WTC11 (cell line): ENCODE data around the gene TCOF1.

ENCODE experiments used
- FOXK1 ChIP-seq: sonication (generic); formaldehyde crosslinking; IDR thresholded peaks from 2 replicates; pipeline ENCODE4 v1.8.0; 2022; ENCODE audit warnings: mild to moderate bottlenecking, moderate library complexity, missing genetic modification reagents
- JUN ChIP-seq: sonication (generic); formaldehyde crosslinking; IDR thresholded peaks from 2 replicates; pipeline ENCODE4 v1.8.0; 2023; ENCODE audit warnings: mild to moderate bottlenecking, missing genetic modification reagents
- MXD4 ChIP-seq: fragments of 250-450 bp; sonication (Bioruptor Pico); IDR thresholded peaks from 2 replicates; pipeline ENCODE4 v1.8.0; 2021; ENCODE audit warnings: mild to moderate bottlenecking, moderate library complexity, borderline replicate concordance
- SP1 ChIP-seq: sonication (generic); formaldehyde crosslinking; conservative IDR thresholded peaks from 2 replicates; pipeline ENCODE4 v1.8.1; 2022; ENCODE audit warnings: missing genetic modification reagents
- ZNF138 ChIP-seq: sonication (generic); formaldehyde crosslinking; conservative IDR thresholded peaks from 2 replicates; pipeline ENCODE4 v1.8.1; 2022; ENCODE audit warnings: mild to moderate bottlenecking, moderate library complexity, missing genetic modification reagents
- ZNF671 ChIP-seq: fragments of 250-450 bp; sonication (Bioruptor Pico); IDR thresholded peaks from 2 replicates; pipeline ENCODE4 v1.8.0; 2021; ENCODE audit warnings: mild to moderate bottlenecking
- TF ChIP-seq, protein P1 (sequence below): fragments of 250-450 bp; sonication (Bioruptor Pico); IDR thresholded peaks from 2 replicates; pipeline ENCODE4 v1.9.0; 2021; ENCODE audit warnings: mild to moderate bottlenecking
- TF ChIP-seq, protein P2 (sequence below): fragments of 250-450 bp; sonication (Bioruptor Pico); IDR thresholded peaks from 2 replicates; pipeline ENCODE4 v2.1.2; 2022; ENCODE audit warnings: mild to moderate bottlenecking, moderate library complexity
- TF ChIP-seq, protein P3 (sequence below): sonication (generic); formaldehyde crosslinking; IDR thresholded peaks from 2 replicates; pipeline ENCODE4 v1.8.1; 2022; ENCODE audit warnings: low read depth, mild to moderate bottlenecking, moderate library complexity, missing genetic modification reagents, borderline replicate concordance
- TF ChIP-seq, protein P4 (sequence below): fragments of 200-600 bp; IDR thresholded peaks from 2 replicates; pipeline ENCODE4 v1.8.0; 2022; ENCODE audit warnings: antibody characterized with exemption
- TF ChIP-seq, protein P5 (sequence below): sonication (generic); formaldehyde crosslinking; IDR thresholded peaks from 2 replicates; pipeline ENCODE4 v1.8.0; 2022; ENCODE audit warnings: mild to moderate bottlenecking, missing genetic modification reagents
- TF ChIP-seq, protein P6 (sequence below): sonication (generic); formaldehyde crosslinking; IDR thresholded peaks from 2 replicates; pipeline ENCODE4 v1.8.1; 2023; ENCODE audit warnings: mild to moderate bottlenecking, missing genetic modification reagents, moderate library complexity
- TF ChIP-seq, protein P7 (sequence below): sonication (generic); formaldehyde crosslinking; IDR thresholded peaks from 2 replicates; pipeline ENCODE4 v1.8.0; 2023; ENCODE audit warnings: missing genetic modification reagents, mild to moderate bottlenecking, borderline replicate concordance

DNA sequence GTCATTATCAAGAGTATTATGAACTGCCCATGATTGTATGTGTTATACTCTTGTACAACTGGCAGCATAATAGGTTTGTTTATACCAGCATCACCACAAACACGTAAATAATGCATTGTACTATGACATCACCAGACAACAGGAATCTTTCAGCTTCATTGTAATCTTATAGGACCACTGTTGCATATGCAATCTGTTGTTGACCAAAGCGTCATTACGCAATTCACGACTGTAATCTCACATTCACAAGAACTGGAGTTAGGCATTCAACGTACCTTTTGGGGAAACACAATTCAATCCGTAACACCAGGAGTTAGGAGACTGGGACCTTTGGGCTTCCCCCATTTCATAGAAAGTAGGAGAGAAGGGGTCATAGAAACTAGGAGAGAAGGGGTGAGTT is 34.4 kb upstream of the TCOF1 start:
- TF ChIP-seq, protein P1, sequence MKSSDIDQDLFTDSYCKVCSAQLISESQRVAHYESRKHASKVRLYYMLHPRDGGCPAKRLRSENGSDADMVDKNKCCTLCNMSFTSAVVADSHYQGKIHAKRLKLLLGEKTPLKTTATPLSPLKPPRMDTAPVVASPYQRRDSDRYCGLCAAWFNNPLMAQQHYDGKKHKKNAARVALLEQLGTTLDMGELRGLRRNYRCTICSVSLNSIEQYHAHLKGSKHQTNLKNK (CRISPR knock-in tag), result no peak
- TF ChIP-seq, protein P2, sequence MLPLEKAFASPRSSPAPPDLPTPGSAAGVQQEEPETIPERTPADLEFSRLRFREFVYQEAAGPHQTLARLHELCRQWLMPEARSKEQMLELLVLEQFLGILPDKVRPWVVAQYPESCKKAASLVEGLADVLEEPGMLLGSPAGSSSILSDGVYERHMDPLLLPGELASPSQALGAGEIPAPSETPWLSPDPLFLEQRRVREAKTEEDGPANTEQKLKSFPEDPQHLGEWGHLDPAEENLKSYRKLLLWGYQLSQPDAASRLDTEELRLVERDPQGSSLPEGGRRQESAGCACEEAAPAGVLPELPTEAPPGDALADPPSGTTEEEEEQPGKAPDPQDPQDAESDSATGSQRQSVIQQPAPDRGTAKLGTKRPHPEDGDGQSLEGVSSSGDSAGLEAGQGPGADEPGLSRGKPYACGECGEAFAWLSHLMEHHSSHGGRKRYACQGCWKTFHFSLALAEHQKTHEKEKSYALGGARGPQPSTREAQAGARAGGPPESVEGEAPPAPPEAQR (CRISPR knock-in tag), result no peak
- TF ChIP-seq, protein P3, sequence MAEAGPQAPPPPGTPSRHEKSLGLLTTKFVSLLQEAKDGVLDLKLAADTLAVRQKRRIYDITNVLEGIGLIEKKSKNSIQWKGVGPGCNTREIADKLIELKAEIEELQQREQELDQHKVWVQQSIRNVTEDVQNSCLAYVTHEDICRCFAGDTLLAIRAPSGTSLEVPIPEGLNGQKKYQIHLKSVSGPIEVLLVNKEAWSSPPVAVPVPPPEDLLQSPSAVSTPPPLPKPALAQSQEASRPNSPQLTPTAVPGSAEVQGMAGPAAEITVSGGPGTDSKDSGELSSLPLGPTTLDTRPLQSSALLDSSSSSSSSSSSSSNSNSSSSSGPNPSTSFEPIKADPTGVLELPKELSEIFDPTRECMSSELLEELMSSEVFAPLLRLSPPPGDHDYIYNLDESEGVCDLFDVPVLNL (CRISPR knock-in tag), result no peak
- TF ChIP-seq, protein P4, sequence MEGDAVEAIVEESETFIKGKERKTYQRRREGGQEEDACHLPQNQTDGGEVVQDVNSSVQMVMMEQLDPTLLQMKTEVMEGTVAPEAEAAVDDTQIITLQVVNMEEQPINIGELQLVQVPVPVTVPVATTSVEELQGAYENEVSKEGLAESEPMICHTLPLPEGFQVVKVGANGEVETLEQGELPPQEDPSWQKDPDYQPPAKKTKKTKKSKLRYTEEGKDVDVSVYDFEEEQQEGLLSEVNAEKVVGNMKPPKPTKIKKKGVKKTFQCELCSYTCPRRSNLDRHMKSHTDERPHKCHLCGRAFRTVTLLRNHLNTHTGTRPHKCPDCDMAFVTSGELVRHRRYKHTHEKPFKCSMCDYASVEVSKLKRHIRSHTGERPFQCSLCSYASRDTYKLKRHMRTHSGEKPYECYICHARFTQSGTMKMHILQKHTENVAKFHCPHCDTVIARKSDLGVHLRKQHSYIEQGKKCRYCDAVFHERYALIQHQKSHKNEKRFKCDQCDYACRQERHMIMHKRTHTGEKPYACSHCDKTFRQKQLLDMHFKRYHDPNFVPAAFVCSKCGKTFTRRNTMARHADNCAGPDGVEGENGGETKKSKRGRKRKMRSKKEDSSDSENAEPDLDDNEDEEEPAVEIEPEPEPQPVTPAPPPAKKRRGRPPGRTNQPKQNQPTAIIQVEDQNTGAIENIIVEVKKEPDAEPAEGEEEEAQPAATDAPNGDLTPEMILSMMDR, result no peak
- TF ChIP-seq SP1 (CRISPR knock-in tag), result no peak
- TF ChIP-seq FOXK1 (CRISPR knock-in tag), result no peak
- no peak for TF ChIP-seq ZNF671 (CRISPR knock-in tag)
- TF ChIP-seq, protein P5, sequence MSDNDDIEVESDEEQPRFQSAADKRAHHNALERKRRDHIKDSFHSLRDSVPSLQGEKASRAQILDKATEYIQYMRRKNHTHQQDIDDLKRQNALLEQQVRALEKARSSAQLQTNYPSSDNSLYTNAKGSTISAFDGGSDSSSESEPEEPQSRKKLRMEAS (CRISPR knock-in tag), result no peak
- TF ChIP-seq, protein P6, sequence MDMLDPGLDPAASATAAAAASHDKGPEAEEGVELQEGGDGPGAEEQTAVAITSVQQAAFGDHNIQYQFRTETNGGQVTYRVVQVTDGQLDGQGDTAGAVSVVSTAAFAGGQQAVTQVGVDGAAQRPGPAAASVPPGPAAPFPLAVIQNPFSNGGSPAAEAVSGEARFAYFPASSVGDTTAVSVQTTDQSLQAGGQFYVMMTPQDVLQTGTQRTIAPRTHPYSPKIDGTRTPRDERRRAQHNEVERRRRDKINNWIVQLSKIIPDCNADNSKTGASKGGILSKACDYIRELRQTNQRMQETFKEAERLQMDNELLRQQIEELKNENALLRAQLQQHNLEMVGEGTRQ (CRISPR knock-in tag), result no peak
- no peak for TF ChIP-seq JUN (CRISPR knock-in tag)
- no peak for TF ChIP-seq MXD4 (CRISPR knock-in tag)
- TF ChIP-seq, protein P7, sequence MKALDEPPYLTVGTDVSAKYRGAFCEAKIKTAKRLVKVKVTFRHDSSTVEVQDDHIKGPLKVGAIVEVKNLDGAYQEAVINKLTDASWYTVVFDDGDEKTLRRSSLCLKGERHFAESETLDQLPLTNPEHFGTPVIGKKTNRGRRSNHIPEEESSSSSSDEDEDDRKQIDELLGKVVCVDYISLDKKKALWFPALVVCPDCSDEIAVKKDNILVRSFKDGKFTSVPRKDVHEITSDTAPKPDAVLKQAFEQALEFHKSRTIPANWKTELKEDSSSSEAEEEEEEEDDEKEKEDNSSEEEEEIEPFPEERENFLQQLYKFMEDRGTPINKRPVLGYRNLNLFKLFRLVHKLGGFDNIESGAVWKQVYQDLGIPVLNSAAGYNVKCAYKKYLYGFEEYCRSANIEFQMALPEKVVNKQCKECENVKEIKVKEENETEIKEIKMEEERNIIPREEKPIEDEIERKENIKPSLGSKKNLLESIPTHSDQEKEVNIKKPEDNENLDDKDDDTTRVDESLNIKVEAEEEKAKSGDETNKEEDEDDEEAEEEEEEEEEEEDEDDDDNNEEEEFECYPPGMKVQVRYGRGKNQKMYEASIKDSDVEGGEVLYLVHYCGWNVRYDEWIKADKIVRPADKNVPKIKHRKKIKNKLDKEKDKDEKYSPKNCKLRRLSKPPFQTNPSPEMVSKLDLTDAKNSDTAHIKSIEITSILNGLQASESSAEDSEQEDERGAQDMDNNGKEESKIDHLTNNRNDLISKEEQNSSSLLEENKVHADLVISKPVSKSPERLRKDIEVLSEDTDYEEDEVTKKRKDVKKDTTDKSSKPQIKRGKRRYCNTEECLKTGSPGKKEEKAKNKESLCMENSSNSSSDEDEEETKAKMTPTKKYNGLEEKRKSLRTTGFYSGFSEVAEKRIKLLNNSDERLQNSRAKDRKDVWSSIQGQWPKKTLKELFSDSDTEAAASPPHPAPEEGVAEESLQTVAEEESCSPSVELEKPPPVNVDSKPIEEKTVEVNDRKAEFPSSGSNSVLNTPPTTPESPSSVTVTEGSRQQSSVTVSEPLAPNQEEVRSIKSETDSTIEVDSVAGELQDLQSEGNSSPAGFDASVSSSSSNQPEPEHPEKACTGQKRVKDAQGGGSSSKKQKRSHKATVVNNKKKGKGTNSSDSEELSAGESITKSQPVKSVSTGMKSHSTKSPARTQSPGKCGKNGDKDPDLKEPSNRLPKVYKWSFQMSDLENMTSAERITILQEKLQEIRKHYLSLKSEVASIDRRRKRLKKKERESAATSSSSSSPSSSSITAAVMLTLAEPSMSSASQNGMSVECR (CRISPR knock-in tag), result no peak
- no peak for TF ChIP-seq ZNF138
